ENCODE data around the gene COLEC12. TPM values are rescaled to one million over a fixed set of nuclear protein-coding genes. Genes with fewer than 3 reads are reported as not detected.
A peak's percentile ranks its signal among the peaks of the same experiment; 100 is the strongest.

COLEC12 gene
- total RNA-seq, 4 donors from 2014 or later, result 2.1 to 6.2 (median 5.2) TPM

- WGBS, result 57% methylated on average over 12 of the region's 12 CpGs
- no peaks in the 10 kb centered on the region for H3K36me3 ChIP-seq
- DNase-seq (ENCODE audit: low spot score in 2 of 2), result no peak
- peak overlapping the region; percentile 58 for H3K27ac ChIP-seq
- no peak for TF ChIP-seq EP300 (IDR thresholded peaks at IDR 0.05)
- peaks cover 16% of the 10 kb centered on the region for H3K4me1 ChIP-seq
- H3K4me3 ChIP-seq, result peak overlapping the region; percentile 4
- H3K27me3 ChIP-seq, result no peaks in the 10 kb centered on the region
- H3K9me3 ChIP-seq, result no peaks in the 10 kb centered on the region
These were observed 42.7 kb downstream of the COLEC12 start for GRCh38 chr18:457521-458412.

GRCh38 chr18:457140-457519 lies 43.4 kb downstream of the COLEC12 start:
- TF ChIP-seq EP300 (IDR thresholded peaks at IDR 0.05) (no peak), POLR2A (IDR thresholded peaks at IDR 0.05) (no peak), POLR2AphosphoS5 (IDR thresholded peaks at IDR 0.05) (no peak), CTCF (IDR thresholded peaks at IDR 0.05) (no peak)
- H3K27ac ChIP-seq, result peak overlapping the region; percentile 58
- peaks cover 16% of the 10 kb centered on the region for H3K4me1 ChIP-seq
- H3K36me3 ChIP-seq, result no peaks in the 10 kb centered on the region
- no peak for DNase-seq (ENCODE audit: low spot score in 2 of 2)
- WGBS, result 23% methylated on average over 9 of the region's 9 CpGs
- H3K27me3 ChIP-seq, result no peaks in the 10 kb centered on the region
- H3K9me3 ChIP-seq, result no peaks in the 10 kb centered on the region
- peak overlapping the region; percentile 4 for H3K4me3 ChIP-seq

GRCh38 chr18:456361-457139 lies 44.0 kb downstream of the COLEC12 start:
- Histone ChIP-seq H3K4me1 (peaks cover 16% of the 10 kb centered on the region), H3K9me3 (no peaks in the 10 kb centered on the region), H3K27ac (peak overlapping the region; percentile 58), H3K27me3 (no peaks in the 10 kb centered on the region), H3K4me3 (peak overlapping the region; percentile 4), H3K36me3 (no peaks in the 10 kb centered on the region)
- TF ChIP-seq POLR2A (IDR thresholded peaks at IDR 0.05) (no peak), POLR2AphosphoS5 (IDR thresholded peaks at IDR 0.05) (no peak), CTCF (IDR thresholded peaks at IDR 0.05) (no peak), EP300 (IDR thresholded peaks at IDR 0.05) (no peak)
- DNase-seq (ENCODE audit: low spot score in 2 of 2), result no peak
- 50% methylated on average over 22 of the region's 22 CpGs for WGBS

- H3K4me1 ChIP-seq, result peaks cover 26% of the 10 kb centered on the region
- no peaks in the 10 kb centered on the region for H3K27me3 ChIP-seq
- WGBS, result 93% methylated on average over 4 of the region's 4 CpGs
- no peak overlapping the region for H3K27ac ChIP-seq
- TF ChIP-seq POLR2A (IDR thresholded peaks at IDR 0.05), result no peak
- no peak for TF ChIP-seq CTCF (IDR thresholded peaks at IDR 0.05)
- TF ChIP-seq POLR2AphosphoS5 (IDR thresholded peaks at IDR 0.05), result no peak
- TF ChIP-seq EP300 (IDR thresholded peaks at IDR 0.05), result no peak
- H3K4me3 ChIP-seq, result no peak overlapping the region
- no peaks in the 10 kb centered on the region for H3K36me3 ChIP-seq
- H3K9me3 ChIP-seq, result peaks cover 9% of the 10 kb centered on the region
- no peak for DNase-seq (ENCODE audit: low spot score in 2 of 2)
These were observed 47.1 kb downstream of the COLEC12 start for GRCh38 chr18:453400-453799.

GRCh38 chr18:452816-453215 lies 47.7 kb downstream of the COLEC12 start:
- Histone ChIP-seq H3K4me1 (peaks cover 25% of the 10 kb centered on the region), H3K27ac (no peak overlapping the region), H3K36me3 (no peaks in the 10 kb centered on the region), H3K9me3 (peaks cover 9% of the 10 kb centered on the region), H3K27me3 (no peaks in the 10 kb centered on the region), H3K4me3 (no peak overlapping the region)
- TF ChIP-seq POLR2AphosphoS5 (IDR thresholded peaks at IDR 0.05), result no peak
- TF ChIP-seq POLR2A (IDR thresholded peaks at IDR 0.05), result no peak
- TF ChIP-seq CTCF (IDR thresholded peaks at IDR 0.05), result no peak
- TF ChIP-seq EP300 (IDR thresholded peaks at IDR 0.05), result no peak
- WGBS, result 67% methylated on average over 1 of the region's 1 CpG
- DNase-seq (ENCODE audit: low spot score in 2 of 2), result no peak
